Gastrocnemius medialis (tissue), 4 donors: ENCODE measurements around the gene TFAP2B. TPM values are rescaled to one million over a fixed set of nuclear protein-coding genes. Genes with fewer than 3 reads are reported as not detected.

Source experiments
- ATAC-seq, 2 donors: fragments of 150-250 bp; one replicate each; pipeline ENCODE4 v1.9.1; 2016
- DNase-seq, 2 donors: peaks; one replicate each; pipeline ENCODE4 v3.0.0-alpha.2; 2019
- H3K27ac ChIP-seq, 4 donors: fragments of 200-600 bp; sonication (generic); 1 replicate in 1 of 4; 2 replicates in 3 of 4; pipeline ENCODE4 v1.5.1; 2016 to 2018; ENCODE audit warnings: mild to moderate bottlenecking in 2 of 4, moderate library complexity in 1 of 4
- H3K27me3 ChIP-seq, 3 donors: fragments of 200-600 bp; sonication (generic) in 2 of 3; 1 replicate in 1 of 3; 2 replicates in 2 of 3; pipeline versions ENCODE4 v1.5.1 to v1.6.0; 2016 to 2019; ENCODE audit warnings: mild to moderate bottlenecking in 1 of 3, moderate library complexity in 1 of 3
- H3K36me3 ChIP-seq, 2 donors: fragments of 200-600 bp; sonication (generic) in 1 of 2; one replicate each; pipeline ENCODE4 v1.5.1; 2017 to 2018
- H3K4me1 ChIP-seq, 2 donors: fragments of 200-600 bp; sonication (generic) in 1 of 2; one replicate each; pipeline ENCODE4 v1.5.1; 2016 to 2017; ENCODE audit warnings: mild to moderate bottlenecking in 2 of 2
- H3K4me3 ChIP-seq, 4 donors: fragments of 200-600 bp; sonication (generic) in 3 of 4; 1 replicate in 1 of 4; 2 replicates in 3 of 4; pipeline ENCODE4 v1.5.1; 2016 to 2019; ENCODE audit warnings: mild to moderate bottlenecking in 2 of 4
- H3K9me3 ChIP-seq, 3 donors: fragments of 200-600 bp; sonication (generic) in 2 of 3; 1 replicate in 1 of 3; 2 replicates in 2 of 3; pipeline ENCODE4 v1.5.1; 2016 to 2019
- POLR2A ChIP-seq, 2 donors: fragments of 450-650 bp; IDR thresholded peaks; one replicate each; pipeline ENCODE4 v1.6.1; 2017; ENCODE audit warnings: antibody characterized with exemption in 2 of 2, mild to moderate bottlenecking in 2 of 2, moderate library complexity in 2 of 2
- in situ Hi-C, 4 donors: fragments of 200-750 bp; cut with MboI; loops; one replicate each; pipeline versions ENCODE4 v1.15.0 to v1.8.0; 2017; ENCODE audit warnings: low sequenced_read_pairs in 4 of 4
- intact Hi-C: fragments of 100-400 bp; cut with DNase I; formaldehyde crosslinking; loops from one replicate; pipeline ENCODE4 v1.15.1; 2023; ENCODE audit warnings: low total_unique reads
- total RNA-seq, 4 donors: library from RNA; depleted of rRNA; stranded (reverse); fragments of >200 nt; gene quantifications; one replicate each; pipeline versions ENCODE4 v1.1.0 to v1.2.3, GENCODE V29; 2016
- TF ChIP-seq, protein P1 (sequence below), 5 experiments: fragments of 450-650 bp in 3 of 5; fragments of 200-600 bp in 2 of 5; sonication (generic) in 2 of 5; IDR thresholded peaks in 4 of 5; conservative IDR thresholded peaks in 1 of 5; 1 replicate in 4 of 5; 2 replicates in 1 of 5; pipeline ENCODE4 v1.5.1; 2016 to 2019; ENCODE audit warnings: antibody characterized with exemption in 5 of 5, mild to moderate bottlenecking in 3 of 5, moderate library complexity in 3 of 5

The TFAP2B gene
- total RNA-seq, 4 donors from 2014 or later = not detected

DNA sequence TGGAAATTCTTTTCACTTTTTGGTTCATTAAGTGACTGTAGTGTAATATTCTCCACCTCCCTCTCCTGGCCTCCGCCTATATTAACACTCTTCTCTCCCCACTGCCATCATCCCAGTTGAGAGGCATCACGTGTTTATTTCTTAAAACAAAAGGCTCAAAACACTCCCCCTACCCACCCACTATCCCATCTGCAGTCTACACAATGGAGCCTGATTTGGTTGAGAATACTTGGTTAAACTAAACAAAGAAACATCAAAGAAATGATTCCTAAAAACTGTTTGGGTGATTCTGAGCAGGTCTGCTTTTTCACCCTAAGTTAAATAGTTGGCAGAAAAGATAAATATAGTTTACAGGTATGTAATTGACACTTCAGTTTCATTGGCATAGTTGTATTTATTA lies 5.9 kb downstream of the TFAP2B start:
- H3K4me1 ChIP-seq = peaks cover 0 to 4% of the 10 kb centered on the region in 2 donors
- DNase-seq (no peak), ATAC-seq (no peak)
- no peak for TF ChIP-seq POLR2A (IDR thresholded peaks at IDR 0.05)
- TF ChIP-seq, protein P1, sequence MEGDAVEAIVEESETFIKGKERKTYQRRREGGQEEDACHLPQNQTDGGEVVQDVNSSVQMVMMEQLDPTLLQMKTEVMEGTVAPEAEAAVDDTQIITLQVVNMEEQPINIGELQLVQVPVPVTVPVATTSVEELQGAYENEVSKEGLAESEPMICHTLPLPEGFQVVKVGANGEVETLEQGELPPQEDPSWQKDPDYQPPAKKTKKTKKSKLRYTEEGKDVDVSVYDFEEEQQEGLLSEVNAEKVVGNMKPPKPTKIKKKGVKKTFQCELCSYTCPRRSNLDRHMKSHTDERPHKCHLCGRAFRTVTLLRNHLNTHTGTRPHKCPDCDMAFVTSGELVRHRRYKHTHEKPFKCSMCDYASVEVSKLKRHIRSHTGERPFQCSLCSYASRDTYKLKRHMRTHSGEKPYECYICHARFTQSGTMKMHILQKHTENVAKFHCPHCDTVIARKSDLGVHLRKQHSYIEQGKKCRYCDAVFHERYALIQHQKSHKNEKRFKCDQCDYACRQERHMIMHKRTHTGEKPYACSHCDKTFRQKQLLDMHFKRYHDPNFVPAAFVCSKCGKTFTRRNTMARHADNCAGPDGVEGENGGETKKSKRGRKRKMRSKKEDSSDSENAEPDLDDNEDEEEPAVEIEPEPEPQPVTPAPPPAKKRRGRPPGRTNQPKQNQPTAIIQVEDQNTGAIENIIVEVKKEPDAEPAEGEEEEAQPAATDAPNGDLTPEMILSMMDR (IDR thresholded peaks at IDR 0.05 in 4 of 5, conservative IDR thresholded peaks at IDR 0.05 in 1 of 5) = no peak
- H3K9me3 ChIP-seq = no peaks in the 10 kb centered on the region
- H3K27me3 ChIP-seq = peaks cover 82 to 91% (median 89%) of the 10 kb centered on the region in 3 donors
- in situ Hi-C loops = loop anchor here in 3 of 4 donors (25.0 kb wide), 2 partner anchors 713 to 1188 kb away; no protein-coding TSS in a partner anchor
- intact Hi-C loops = no loop called here
- no peaks in the 10 kb centered on the region for H3K36me3 ChIP-seq
- no peak overlapping the region for H3K4me3 ChIP-seq
- no peak overlapping the region for H3K27ac ChIP-seq

DNA sequence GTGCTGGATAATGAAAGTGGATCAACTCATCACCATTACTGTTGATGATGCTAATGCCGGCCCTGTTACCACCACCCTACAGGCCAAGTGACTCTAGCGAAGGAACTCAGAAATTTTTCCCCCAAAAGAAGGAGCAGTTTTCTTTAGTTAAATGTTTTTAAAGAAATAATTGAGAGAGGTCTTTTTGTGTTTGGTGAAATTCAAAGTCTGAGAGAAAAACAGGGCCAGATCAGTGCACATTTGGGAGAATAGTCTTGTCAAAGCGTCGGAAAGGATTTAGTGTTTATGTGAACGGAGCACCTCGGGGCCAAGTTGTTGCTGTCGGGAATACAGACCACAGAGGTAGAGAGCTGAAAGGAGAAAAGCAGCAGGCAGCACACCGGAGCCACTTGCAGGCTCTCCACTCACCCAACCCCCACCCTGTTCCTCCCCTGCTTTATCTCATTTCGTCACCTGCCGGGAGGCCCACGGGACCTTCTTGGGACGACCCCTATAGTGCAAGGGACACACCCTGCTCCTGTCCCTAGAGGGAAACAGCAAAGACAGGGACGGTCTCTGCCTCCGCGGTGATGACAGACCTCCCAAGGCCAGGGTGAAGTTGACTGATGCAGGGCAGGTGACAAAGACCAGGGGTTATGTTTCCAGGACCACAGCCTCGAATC lies 6.8 kb downstream of the TFAP2B start:
- Histone ChIP-seq H3K27me3 (peaks cover 82 to 84% (median 82%) of the 10 kb centered on the region in 3 donors), H3K4me1 (no peaks in the 10 kb centered on the region), H3K4me3 (no peak overlapping the region), H3K36me3 (no peaks in the 10 kb centered on the region), H3K9me3 (no peaks in the 10 kb centered on the region), H3K27ac (no peak overlapping the region)
- ATAC-seq (no peak), DNase-seq (no peak)
- TF ChIP-seq, protein P1 (IDR thresholded peaks at IDR 0.05 in 4 of 5, conservative IDR thresholded peaks at IDR 0.05 in 1 of 5) = no peak
- TF ChIP-seq POLR2A (IDR thresholded peaks at IDR 0.05) = no peak
- intact Hi-C loops = no loop called here
- in situ Hi-C loops = no loop called here

DNA sequence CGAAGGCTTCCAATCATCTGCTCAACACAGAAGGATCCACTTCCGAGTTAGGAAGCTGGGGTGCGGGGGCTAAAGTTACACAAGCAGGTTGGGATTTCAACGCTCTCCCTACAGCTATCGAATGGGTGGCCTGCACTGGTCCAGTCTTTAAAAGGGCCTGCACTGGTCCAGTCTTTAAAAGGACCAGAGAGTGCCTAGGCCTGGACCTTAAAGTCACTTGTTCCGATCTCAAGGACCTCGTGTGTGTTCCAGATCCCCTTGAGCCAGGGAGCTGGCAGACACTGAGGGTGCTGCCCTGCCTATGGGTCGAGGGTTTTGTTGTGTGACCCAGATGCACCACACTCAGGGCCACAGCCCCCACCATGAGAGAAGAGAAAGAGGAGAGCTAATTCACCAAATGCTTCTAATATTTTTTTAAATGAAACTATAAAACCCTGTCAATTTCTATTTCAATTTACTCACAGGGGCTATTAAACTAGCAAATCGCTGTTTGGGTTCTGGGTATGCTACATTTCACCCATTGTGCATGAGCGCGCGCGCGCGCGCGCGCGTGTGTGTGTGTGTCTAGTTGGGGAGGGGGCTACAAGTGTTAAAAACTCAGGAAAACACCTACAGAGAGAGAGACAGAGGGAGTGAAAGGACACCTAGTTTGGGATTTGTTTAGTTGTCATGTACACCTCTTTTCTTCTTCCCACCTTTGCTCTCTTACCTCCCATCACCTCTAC lies 7.5 kb downstream of the TFAP2B start:
- in situ Hi-C loops = no loop called here
- Histone ChIP-seq H3K36me3 (no peaks in the 10 kb centered on the region), H3K9me3 (no peaks in the 10 kb centered on the region), H3K27ac (no peak overlapping the region), H3K4me1 (no peaks in the 10 kb centered on the region), H3K4me3 (no peak overlapping the region), H3K27me3 (peaks cover 75 to 84% (median 77%) of the 10 kb centered on the region in 3 donors)
- intact Hi-C loops = no loop called here
- TF ChIP-seq, protein P1 (IDR thresholded peaks at IDR 0.05 in 4 of 5, conservative IDR thresholded peaks at IDR 0.05 in 1 of 5) = no peak
- no peak for TF ChIP-seq POLR2A (IDR thresholded peaks at IDR 0.05)
- no peak for ATAC-seq
- DNase-seq = no peak

DNA sequence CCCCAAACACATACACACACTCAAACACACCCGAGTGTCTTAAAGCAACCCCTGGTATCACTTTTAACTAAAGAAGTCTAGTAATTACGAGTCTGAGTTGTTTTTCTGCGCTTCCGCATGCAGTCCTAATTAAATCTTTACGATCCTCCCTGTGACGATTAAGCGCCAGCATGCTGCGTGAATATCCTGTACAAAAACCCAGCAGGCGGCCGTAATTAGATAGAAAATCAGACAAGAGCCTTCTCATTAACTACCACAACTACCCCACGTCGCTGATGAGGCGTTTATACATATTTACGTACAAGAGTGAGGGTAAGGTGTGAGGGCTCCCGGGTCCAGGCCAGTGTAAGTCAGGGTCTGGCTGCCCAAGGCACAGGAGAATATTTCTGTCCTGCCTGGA lies 8.1 kb downstream of the TFAP2B start:
- Histone ChIP-seq H3K36me3 (no peaks in the 10 kb centered on the region), H3K27me3 (peaks cover 69 to 84% (median 73%) of the 10 kb centered on the region in 3 donors), H3K4me1 (no peaks in the 10 kb centered on the region), H3K9me3 (no peaks in the 10 kb centered on the region), H3K4me3 (no peak overlapping the region), H3K27ac (no peak overlapping the region)
- DNase-seq (no peak), ATAC-seq (no peak)
- intact Hi-C loops (no loop called here), in situ Hi-C loops (no loop called here)
- TF ChIP-seq, protein P1 (IDR thresholded peaks at IDR 0.05 in 4 of 5, conservative IDR thresholded peaks at IDR 0.05 in 1 of 5) = no peak
